Measurements from ENCODE around the gene JPH4.

The JPH4 gene

DNA sequence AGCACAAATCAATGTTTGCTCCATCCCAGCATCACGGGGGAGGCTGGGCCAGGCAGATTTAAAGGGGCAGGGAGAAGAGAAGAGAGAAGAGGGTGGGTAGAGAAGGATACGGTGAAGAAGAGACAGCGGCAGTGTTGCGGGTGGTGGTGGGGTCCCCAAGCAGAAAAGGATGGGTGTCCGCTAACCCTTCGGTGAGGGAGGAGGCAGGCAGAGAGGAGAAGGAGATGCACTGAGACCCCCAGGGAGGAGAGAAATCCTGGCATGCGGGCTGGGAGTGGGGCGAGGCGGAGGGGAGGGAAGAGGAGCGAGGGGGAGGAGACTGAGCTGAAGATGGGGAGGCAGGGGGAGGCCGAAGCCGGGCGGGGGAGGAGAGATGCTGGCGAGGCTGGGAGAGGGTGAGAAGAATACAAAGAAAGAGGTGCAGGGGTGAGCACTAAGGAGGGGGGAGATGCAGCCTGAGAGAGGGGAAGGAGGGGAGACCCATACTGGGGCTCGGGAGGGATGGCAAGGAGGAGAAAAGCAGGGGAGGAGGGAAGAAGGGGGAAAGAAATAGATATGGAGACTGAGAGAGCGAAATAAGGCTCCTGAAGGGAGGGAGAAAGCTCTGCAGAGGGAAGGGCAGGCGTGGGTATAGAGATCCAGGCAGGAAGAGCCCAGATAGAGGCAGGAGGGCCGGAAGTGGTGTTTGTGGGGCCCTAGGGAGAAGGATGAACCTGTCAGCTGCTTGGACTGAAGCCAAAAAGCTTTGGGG lies at the start of gene JPH4:
TSS of gene JPH4 (minus strand) at position 231 of the 751 bp plus-strand sequence. CDS start 1,337 bp downstream, outside the sequence.
- ChIA-PET POLR2A (interaction anchor here (0.6 kb wide), 1 partner anchor 280 kb away, joined by 4 read pairs; no protein-coding TSS in a partner anchor), CTCF (interaction anchor here (2.5 kb wide), 1 partner anchor 11 kb away, joined by 12 read pairs; no protein-coding TSS in a partner anchor)
- TF ChIP-seq, protein P1, sequence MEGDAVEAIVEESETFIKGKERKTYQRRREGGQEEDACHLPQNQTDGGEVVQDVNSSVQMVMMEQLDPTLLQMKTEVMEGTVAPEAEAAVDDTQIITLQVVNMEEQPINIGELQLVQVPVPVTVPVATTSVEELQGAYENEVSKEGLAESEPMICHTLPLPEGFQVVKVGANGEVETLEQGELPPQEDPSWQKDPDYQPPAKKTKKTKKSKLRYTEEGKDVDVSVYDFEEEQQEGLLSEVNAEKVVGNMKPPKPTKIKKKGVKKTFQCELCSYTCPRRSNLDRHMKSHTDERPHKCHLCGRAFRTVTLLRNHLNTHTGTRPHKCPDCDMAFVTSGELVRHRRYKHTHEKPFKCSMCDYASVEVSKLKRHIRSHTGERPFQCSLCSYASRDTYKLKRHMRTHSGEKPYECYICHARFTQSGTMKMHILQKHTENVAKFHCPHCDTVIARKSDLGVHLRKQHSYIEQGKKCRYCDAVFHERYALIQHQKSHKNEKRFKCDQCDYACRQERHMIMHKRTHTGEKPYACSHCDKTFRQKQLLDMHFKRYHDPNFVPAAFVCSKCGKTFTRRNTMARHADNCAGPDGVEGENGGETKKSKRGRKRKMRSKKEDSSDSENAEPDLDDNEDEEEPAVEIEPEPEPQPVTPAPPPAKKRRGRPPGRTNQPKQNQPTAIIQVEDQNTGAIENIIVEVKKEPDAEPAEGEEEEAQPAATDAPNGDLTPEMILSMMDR (IDR thresholded peaks at IDR 0.05; ENCODE audit: control extremely low read depth, extremely low read depth, low read depth, missing control alignments) = no peak
- no peak for DNase-seq (ENCODE audit: extremely low spot score)

DNA sequence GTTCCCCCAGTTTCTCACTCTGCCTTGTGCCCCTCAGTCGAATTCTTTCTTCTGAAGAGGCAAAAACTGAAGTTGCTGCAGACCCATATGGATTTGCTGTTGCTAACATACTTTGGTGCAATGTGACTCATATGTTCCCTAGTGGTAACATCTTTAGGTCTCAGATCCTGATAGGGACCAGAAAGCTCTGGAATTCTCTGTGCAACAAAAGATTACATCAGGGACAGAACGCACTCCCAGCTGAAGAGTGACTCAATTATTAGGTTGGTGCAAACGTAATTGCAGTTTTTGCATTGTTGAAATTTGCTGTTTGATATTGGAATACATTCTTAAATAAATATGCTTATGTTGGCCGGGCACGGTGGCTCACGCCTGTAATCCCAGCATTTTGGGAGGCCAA lies 49.4 kb upstream of the JPH4 start:
- POLR2A ChIA-PET = no interaction called here
- DNase-seq (ENCODE audit: extremely low spot score) = no peak
- TF ChIP-seq, protein P1 (IDR thresholded peaks at IDR 0.05; ENCODE audit: control extremely low read depth, extremely low read depth, low read depth, missing control alignments) = no peak
- CTCF ChIA-PET = interaction anchor here (1.3 to 3.6 kb wide), 5 partner anchors 8 to 39 kb away, joined by 3 to 8 read pairs (median 6); no protein-coding TSS in a partner anchor

DNA sequence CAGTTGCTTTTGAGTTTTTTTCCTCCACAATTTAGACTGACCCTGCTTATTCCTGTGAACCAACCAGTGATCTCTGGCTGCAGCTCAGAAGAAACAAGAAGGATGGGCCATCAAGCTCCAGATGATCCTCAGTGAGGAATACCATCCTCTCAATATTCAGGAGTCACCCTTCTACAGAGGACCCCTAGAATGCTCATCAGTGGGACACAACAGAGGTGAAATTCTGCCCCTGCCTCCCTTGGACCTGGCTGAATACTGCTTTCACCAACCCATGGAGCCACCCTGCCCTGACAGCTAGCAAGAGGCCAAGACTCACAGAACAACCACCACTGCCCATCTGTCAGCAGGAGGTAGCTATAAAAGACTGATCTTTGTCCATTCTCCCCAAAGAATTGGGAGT lies 48.4 kb upstream of the JPH4 start:
- ChIA-PET POLR2A (no interaction called here), CTCF (interaction anchor here (1.0 to 3.6 kb wide), 8 partner anchors 9 to 38 kb away, joined by 3 to 22 read pairs (median 5); no protein-coding TSS in a partner anchor)
- TF ChIP-seq, protein P1 (IDR thresholded peaks at IDR 0.05; ENCODE audit: control extremely low read depth, extremely low read depth, low read depth, missing control alignments) = no peak
- no peak for DNase-seq (ENCODE audit: extremely low spot score)

DNA sequence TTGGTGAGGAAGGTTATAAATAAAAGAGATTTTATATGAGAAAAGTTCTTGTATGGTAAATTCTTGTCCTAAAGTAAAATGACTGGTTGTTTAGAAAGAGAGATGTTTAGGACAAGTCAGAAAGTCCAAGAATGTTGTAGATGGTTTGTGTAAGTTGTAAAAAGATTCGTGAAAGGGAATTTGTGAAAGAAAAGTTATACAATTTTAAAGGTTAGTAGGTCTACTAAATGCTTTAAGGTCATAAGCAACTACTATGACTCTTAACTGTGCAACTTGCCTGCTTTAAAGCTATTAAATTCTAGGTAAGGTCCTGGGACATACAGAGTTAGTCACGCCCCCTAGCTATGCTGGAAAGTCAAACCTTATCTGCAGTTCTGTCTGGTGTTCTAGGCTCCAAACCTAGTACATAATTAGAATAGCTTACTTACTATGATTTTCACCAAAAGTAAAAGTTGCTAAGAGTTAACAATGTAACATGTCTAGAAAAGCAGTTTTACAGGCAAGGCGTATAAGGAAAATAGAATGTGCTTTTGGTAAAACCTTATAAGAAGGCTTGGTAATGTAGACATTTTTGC lies 46.3 kb upstream of the JPH4 start:
- TF ChIP-seq, protein P1 (IDR thresholded peaks at IDR 0.05; ENCODE audit: control extremely low read depth, extremely low read depth, low read depth, missing control alignments) = no peak
- CTCF ChIA-PET = interaction anchor here (1.1 to 6.3 kb wide), 3 partner anchors 7 to 15 kb away, joined by 3 to 89 read pairs (median 22); no protein-coding TSS in a partner anchor
- no peak for DNase-seq (ENCODE audit: extremely low spot score)
- POLR2A ChIA-PET = no interaction called here

DNA sequence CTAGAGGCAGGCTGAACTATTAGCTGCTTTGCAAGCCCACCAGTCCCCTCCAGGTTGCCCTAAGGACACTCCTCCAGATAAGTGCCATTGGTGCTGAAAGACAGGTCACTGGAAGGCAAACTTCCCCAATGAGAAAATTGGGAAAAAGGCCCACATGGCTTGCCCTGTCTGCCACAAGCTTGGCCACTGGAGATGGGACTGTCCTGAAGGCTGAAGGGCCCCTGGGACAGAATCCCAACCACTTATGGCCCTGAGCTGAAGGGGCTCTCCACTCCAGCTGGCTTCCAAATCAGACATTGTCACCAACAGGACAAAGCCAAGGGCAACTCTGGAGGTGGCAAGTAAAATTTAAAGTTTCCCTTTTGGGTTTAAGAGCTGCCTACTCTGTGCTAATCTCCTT lies 45.4 kb upstream of the JPH4 start:
- TF ChIP-seq, protein P1 (IDR thresholded peaks at IDR 0.05; ENCODE audit: control extremely low read depth, extremely low read depth, low read depth, missing control alignments) = no peak
- CTCF ChIA-PET = interaction anchor here (1.1 to 6.3 kb wide), 5 partner anchors 8 to 307 kb away, joined by 3 to 89 read pairs (median 3); no protein-coding TSS in a partner anchor
- DNase-seq (ENCODE audit: extremely low spot score) = no peak
- POLR2A ChIA-PET = no interaction called here

DNA sequence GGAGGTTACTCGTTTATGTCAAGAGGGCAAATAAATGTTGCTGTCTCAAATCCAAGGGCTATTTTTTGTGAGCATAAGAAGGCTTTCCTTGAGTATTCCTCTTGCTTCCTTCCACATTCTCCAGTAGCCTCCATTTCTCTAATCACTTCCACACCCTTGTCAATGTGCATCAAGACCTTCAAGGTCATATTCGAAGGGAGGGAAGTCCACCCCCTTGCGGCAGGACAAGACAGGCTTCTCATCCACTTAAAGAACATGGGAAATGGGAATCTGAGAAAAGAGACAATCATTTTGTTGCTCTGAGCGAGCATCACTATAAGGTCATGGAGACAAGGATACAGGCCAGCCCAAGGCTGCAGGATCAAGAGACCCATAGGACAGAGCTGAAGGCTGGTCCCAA lies 44.4 kb upstream of the JPH4 start:
- ChIA-PET CTCF (interaction anchor here (1.0 to 6.3 kb wide), 4 partner anchors 9 to 307 kb away, joined by 3 to 89 read pairs (median 3); no protein-coding TSS in a partner anchor), POLR2A (no interaction called here)
- TF ChIP-seq, protein P1 (IDR thresholded peaks at IDR 0.05; ENCODE audit: control extremely low read depth, extremely low read depth, low read depth, missing control alignments) = no peak
- no peak for DNase-seq (ENCODE audit: extremely low spot score)

Data from GM10248 (cell line).